Endothelial cell (in vitro differentiated cells): ENCODE measurements around the gene HDAC6. TPM values are rescaled to one million over a fixed set of nuclear protein-coding genes. Genes with fewer than 3 reads are reported as not detected.
"Not testable (repeated sequence)": the region's sequence is repeated elsewhere in the genome, so short reads cannot be mapped to it uniquely, and the experiment has no call there.

Experiments
- DNase-seq: peaks from one replicate; pipeline ENCODE4 v3.0.0; 2021; ENCODE audit warnings: low spot score
- H3K27ac Mint-ChIP-seq: one replicate; pipeline ENCODE4 v1.8.0; 2021; ENCODE audit warnings: mixed read lengths, inconsistent platforms; ENCODE audit not compliant: unreplicated experiment
- H3K27me3 Mint-ChIP-seq: one replicate; pipeline ENCODE4 v1.8.0; 2021; ENCODE audit warnings: mild to moderate bottlenecking, moderate library complexity, mixed read lengths, inconsistent platforms; ENCODE audit not compliant: unreplicated experiment
- H3K36me3 Mint-ChIP-seq: one replicate; pipeline ENCODE4 v1.8.0; 2021; ENCODE audit warnings: mild to moderate bottlenecking, low read depth, mixed read lengths, inconsistent platforms; ENCODE audit not compliant: unreplicated experiment
- H3K4me1 Mint-ChIP-seq: one replicate; pipeline ENCODE4 v1.8.0; 2021; ENCODE audit warnings: mild to moderate bottlenecking, mixed read lengths, inconsistent platforms; ENCODE audit not compliant: unreplicated experiment
- H3K4me3 Mint-ChIP-seq: one replicate; pipeline ENCODE4 v1.8.0; 2021; ENCODE audit warnings: mild to moderate bottlenecking, mixed read lengths, inconsistent platforms; ENCODE audit not compliant: unreplicated experiment
- H3K9me3 Mint-ChIP-seq: one replicate; pipeline ENCODE4 v1.8.0; 2021; ENCODE audit warnings: mixed read lengths, inconsistent platforms; ENCODE audit not compliant: unreplicated experiment
- CTCF ChIP-seq: fragments of 200-600 bp; sonication (generic); IDR thresholded peaks from one replicate; pipeline ENCODE4 v1.5.0; 2021; ENCODE audit warnings: antibody characterized with exemption; ENCODE audit not compliant: unreplicated experiment
- total RNA-seq: library from RNA; stranded (reverse); fragmentation: NEBNext Ultra II Directional; extraction: Animal tissue kit (Norgen Biotek cat#: 25700); gene quantifications from one replicate; pipeline ENCODE4 v1.2.1, GENCODE V29; 2021; ENCODE audit not compliant: unreplicated experiment

HDAC6 gene
- total RNA-seq, 1 donor from 2014 or later: 122 TPM

GRCh38 chrX:48814722-48815121 lies 12.9 kb downstream of the HDAC6 start:
- no peak overlapping the region for H3K4me3 Mint-ChIP-seq
- H3K9me3 Mint-ChIP-seq: no peaks in the 10 kb centered on the region
- no peak for TF ChIP-seq CTCF

GRCh38 chrX:48815266-48815665 lies 13.4 kb downstream of the HDAC6 start:
- no peak overlapping the region for H3K4me3 Mint-ChIP-seq
- TF ChIP-seq CTCF: no peak
- H3K36me3 Mint-ChIP-seq: peaks cover 18% of the 10 kb centered on the region
- H3K4me1 Mint-ChIP-seq: no peaks in the 10 kb centered on the region
- H3K27me3 Mint-ChIP-seq: peaks cover 1% of the 10 kb centered on the region
- H3K27ac Mint-ChIP-seq: no peak overlapping the region
- no peak for DNase-seq
- no peaks in the 10 kb centered on the region for H3K9me3 Mint-ChIP-seq

More at GRCh38 chrX:48814722-48815121, 12.9 kb downstream of the HDAC6 start:
- DNase-seq: no peak
- Mint-ChIP-seq H3K27ac (no peak overlapping the region), H3K27me3 (peaks cover 1% of the 10 kb centered on the region), H3K36me3 (peaks cover 16% of the 10 kb centered on the region), H3K4me1 (no peaks in the 10 kb centered on the region)

- no peak for DNase-seq
- no peaks in the 10 kb centered on the region for H3K9me3 Mint-ChIP-seq
- no peak for TF ChIP-seq CTCF
- H3K4me3 Mint-ChIP-seq: no peak overlapping the region
- H3K27ac Mint-ChIP-seq: no peak overlapping the region
- H3K4me1 Mint-ChIP-seq: no peaks in the 10 kb centered on the region
- H3K36me3 Mint-ChIP-seq: peaks cover 18% of the 10 kb centered on the region
- peaks cover 1% of the 10 kb centered on the region for H3K27me3 Mint-ChIP-seq
Observed at GRCh38 chrX:48816014-48816810, 14.3 kb downstream of the HDAC6 start.

- Mint-ChIP-seq H3K9me3 (no peaks in the 10 kb centered on the region), H3K4me3 (no peak overlapping the region), H3K4me1 (no peaks in the 10 kb centered on the region), H3K27ac (no peak overlapping the region), H3K27me3 (peaks cover 1% of the 10 kb centered on the region), H3K36me3 (peaks cover 22% of the 10 kb centered on the region)
- no peak for TF ChIP-seq CTCF
- DNase-seq: no peak
Observed at GRCh38 chrX:48818098-48818497, 16.2 kb downstream of the HDAC6 start.

GRCh38 chrX:48818866-48819265 lies 17.0 kb downstream of the HDAC6 start:
- DNase-seq: no peak
- H3K4me1 Mint-ChIP-seq: no peaks in the 10 kb centered on the region
- H3K9me3 Mint-ChIP-seq: no peaks in the 10 kb centered on the region
- TF ChIP-seq CTCF: no peak
- peaks cover 24% of the 10 kb centered on the region for H3K36me3 Mint-ChIP-seq
- no peak overlapping the region for H3K27ac Mint-ChIP-seq
- peaks cover 1% of the 10 kb centered on the region for H3K27me3 Mint-ChIP-seq
- H3K4me3 Mint-ChIP-seq: no peak overlapping the region

- DNase-seq, H3K4me1 Mint-ChIP-seq, H3K27me3 Mint-ChIP-seq, H3K4me3 Mint-ChIP-seq, H3K9me3 Mint-ChIP-seq: not testable (repeated sequence)
- H3K27ac Mint-ChIP-seq: peak overlapping the region; percentile 42
- peaks cover 22% of the 10 kb centered on the region for H3K36me3 Mint-ChIP-seq
Observed at GRCh38 chrX:48819394-48819793, 17.5 kb downstream of the HDAC6 start.
